Skeletal muscle satellite cell (primary cell): ENCODE measurements around the gene HINT2.

Experiments used
- H3K27me3 ChIP-seq: 2 replicates; pipeline ENCODE4 v1.7.0; 2013; ENCODE audit warnings: low read length; ENCODE audit not compliant: control insufficient read depth, insufficient read depth
- H3K36me3 ChIP-seq: 2 replicates; pipeline ENCODE4 v1.7.0; 2013; ENCODE audit warnings: mild to moderate bottlenecking, control low read depth, low read length; ENCODE audit not compliant: insufficient read depth
- H3K4me1 ChIP-seq: 2 replicates; pipeline ENCODE4 v1.7.0; 2013; ENCODE audit warnings: low read length; ENCODE audit not compliant: control insufficient read depth, insufficient read depth
- H3K4me2 ChIP-seq: 2 replicates; pipeline ENCODE4 v1.7.0; 2013; ENCODE audit warnings: mild to moderate bottlenecking, low read length
- H3K4me3 ChIP-seq: 2 replicates; pipeline ENCODE4 v1.7.0; 2013; ENCODE audit warnings: low read length
- H3K9ac ChIP-seq: 2 replicates; pipeline ENCODE4 v1.7.0; 2013; ENCODE audit warnings: mild to moderate bottlenecking, low read depth, low read length, moderate library complexity
- H3K9me3 ChIP-seq: replicated peaks from 2 replicates; pipeline ENCODE4 v1.7.0; 2013; ENCODE audit warnings: mild to moderate bottlenecking, control low read depth, low read length

HINT2 gene

GRCh38 chr9:35806101-35806500 lies 8.7 kb downstream of the HINT2 start:
- H3K9me3 ChIP-seq: no peaks in the 10 kb centered on the region
- H3K4me3 ChIP-seq: no peak overlapping the region
- peaks cover 2% of the 10 kb centered on the region for H3K4me1 ChIP-seq
- H3K9ac ChIP-seq: no peak overlapping the region
- H3K27me3 ChIP-seq: no peaks in the 10 kb centered on the region
- H3K4me2 ChIP-seq: no peak overlapping the region
- H3K36me3 ChIP-seq: peaks cover 53% of the 10 kb centered on the region

- no peak overlapping the region for H3K4me2 ChIP-seq
- H3K4me3 ChIP-seq: no peak overlapping the region
- no peak overlapping the region for H3K9ac ChIP-seq
- H3K9me3 ChIP-seq: no peaks in the 10 kb centered on the region
- peaks cover 12% of the 10 kb centered on the region for H3K4me1 ChIP-seq
- H3K27me3 ChIP-seq: no peaks in the 10 kb centered on the region
- peaks cover 41% of the 10 kb centered on the region for H3K36me3 ChIP-seq
Observed at GRCh38 chr9:35801328-35802128, 13.3 kb downstream of the HINT2 start.

DNA sequence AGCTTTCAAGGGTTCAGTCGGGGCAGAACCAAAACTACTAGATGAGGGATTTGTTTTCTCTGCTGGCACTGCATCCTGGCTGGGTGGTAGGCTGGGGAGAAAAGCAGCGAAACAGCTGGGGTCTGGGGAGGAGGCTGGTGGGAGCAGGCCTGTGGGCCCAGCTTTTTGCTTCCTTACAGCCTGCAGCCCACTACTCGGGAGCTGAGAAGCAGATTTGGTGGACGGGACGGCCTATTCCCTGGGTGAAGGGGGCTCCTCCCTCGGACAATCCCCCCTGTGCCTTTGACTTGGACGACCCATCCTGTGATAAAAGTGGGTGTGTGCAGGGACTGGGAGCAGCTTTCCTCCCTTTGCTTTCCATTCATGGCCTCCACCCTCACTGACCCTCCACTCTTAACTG lies 14.3 kb downstream of the HINT2 start:
- peaks cover 31% of the 10 kb centered on the region for H3K36me3 ChIP-seq
- H3K27me3 ChIP-seq: no peaks in the 10 kb centered on the region
- H3K9ac ChIP-seq: no peak overlapping the region
- H3K4me2 ChIP-seq: no peak overlapping the region
- H3K4me3 ChIP-seq: no peak overlapping the region
- H3K4me1 ChIP-seq: peaks cover 16% of the 10 kb centered on the region
- no peaks in the 10 kb centered on the region for H3K9me3 ChIP-seq

- Histone ChIP-seq H3K4me1 (peaks cover 33% of the 10 kb centered on the region), H3K4me2 (no peak overlapping the region), H3K4me3 (no peak overlapping the region), H3K36me3 (peaks cover 25% of the 10 kb centered on the region), H3K9ac (no peak overlapping the region), H3K9me3 (no peaks in the 10 kb centered on the region), H3K27me3 (no peaks in the 10 kb centered on the region)
Observed at GRCh38 chr9:35798658-35799374, 16.0 kb downstream of the HINT2 start.

GRCh38 chr9:35797311-35798109 lies 17.3 kb downstream of the HINT2 start:
- Histone ChIP-seq H3K4me3 (no peak overlapping the region), H3K9me3 (no peaks in the 10 kb centered on the region), H3K4me1 (peaks cover 46% of the 10 kb centered on the region), H3K9ac (no peak overlapping the region), H3K36me3 (peaks cover 23% of the 10 kb centered on the region), H3K4me2 (no peak overlapping the region), H3K27me3 (no peaks in the 10 kb centered on the region)

DNA sequence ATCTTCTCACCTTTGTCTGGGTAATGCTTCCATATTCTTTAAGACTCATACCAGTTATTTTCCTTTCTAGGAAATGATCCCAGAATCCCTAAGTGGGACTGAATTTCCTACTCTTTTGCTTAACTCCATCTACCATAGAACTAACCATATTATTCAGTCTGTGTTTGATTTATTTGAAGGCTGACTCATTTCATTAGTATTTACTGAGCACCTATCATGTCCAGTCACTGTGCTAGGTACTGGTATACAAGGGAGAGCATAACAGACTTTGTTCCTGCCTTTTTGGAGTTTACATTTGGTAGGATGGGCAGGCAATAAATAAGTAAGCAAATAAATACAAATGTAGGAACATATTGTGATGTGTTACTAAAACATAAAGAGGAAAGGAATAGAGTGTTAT lies 19.1 kb downstream of the HINT2 start:
- H3K4me2 ChIP-seq: peak overlapping the region; percentile 97
- H3K36me3 ChIP-seq: peaks cover 8% of the 10 kb centered on the region
- no peak overlapping the region for H3K4me3 ChIP-seq
- peaks cover 55% of the 10 kb centered on the region for H3K4me1 ChIP-seq
- H3K9me3 ChIP-seq: no peaks in the 10 kb centered on the region
- no peak overlapping the region for H3K9ac ChIP-seq
- no peaks in the 10 kb centered on the region for H3K27me3 ChIP-seq

- Histone ChIP-seq H3K9me3 (no peaks in the 10 kb centered on the region), H3K4me1 (peaks cover 53% of the 10 kb centered on the region), H3K9ac (peak overlapping the region; percentile 20), H3K4me2 (peak overlapping the region; percentile 97), H3K27me3 (peaks cover 3% of the 10 kb centered on the region), H3K36me3 (no peaks in the 10 kb centered on the region), H3K4me3 (peak overlapping the region; percentile 44)
Observed at GRCh38 chr9:35793461-35793860, 21.4 kb downstream of the HINT2 start.

DNA sequence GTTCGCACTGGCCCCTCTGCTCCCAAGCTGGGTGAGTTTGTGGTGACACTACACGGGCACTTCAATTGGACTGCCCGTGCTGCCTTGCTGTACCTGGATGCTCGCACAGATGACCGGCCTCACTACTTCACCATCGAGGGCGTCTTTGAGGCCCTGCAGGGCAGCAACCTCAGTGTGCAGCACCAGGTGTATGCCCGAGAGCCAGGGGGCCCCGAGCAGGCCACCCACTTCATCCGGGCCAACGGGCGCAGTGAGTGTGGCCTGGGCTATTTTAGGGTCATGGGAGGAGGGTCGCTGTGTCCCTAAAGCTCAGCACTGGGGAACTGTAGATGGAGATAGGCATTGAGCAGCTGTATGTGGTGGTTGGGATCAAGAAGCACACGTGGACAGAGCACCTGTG lies 22.0 kb downstream of the HINT2 start:
- peak overlapping the region; percentile 44 for H3K4me3 ChIP-seq
- no peaks in the 10 kb centered on the region for H3K36me3 ChIP-seq
- peak overlapping the region; percentile 20 for H3K9ac ChIP-seq
- H3K4me1 ChIP-seq: peaks cover 47% of the 10 kb centered on the region
- peaks cover 3% of the 10 kb centered on the region for H3K27me3 ChIP-seq
- peak overlapping the region; percentile 97 for H3K4me2 ChIP-seq
- no peaks in the 10 kb centered on the region for H3K9me3 ChIP-seq

GRCh38 chr9:35792024-35792813 lies 22.6 kb downstream of the HINT2 start:
- Histone ChIP-seq H3K4me3 (peak overlapping the region; percentile 75), H3K9me3 (no peaks in the 10 kb centered on the region), H3K4me2 (peak overlapping the region; percentile 97), H3K4me1 (peaks cover 47% of the 10 kb centered on the region), H3K36me3 (no peaks in the 10 kb centered on the region), H3K27me3 (peaks cover 3% of the 10 kb centered on the region), H3K9ac (peak overlapping the region; percentile 93)

GRCh38 chr9:35791297-35791921 lies 23.4 kb downstream of the HINT2 start, which contains the start of gene NPR2:
TSS of gene NPR2 (plus strand) at chr9:35791591. CDS start at chr9:35792409, 818 bp downstream.
- Histone ChIP-seq H3K4me3 (peak within 1 kb of the TSS; percentile 75), H3K9me3 (no peaks in the 10 kb centered on the region), H3K4me2 (peak within 1 kb of the TSS; percentile 97), H3K9ac (peak within 1 kb of the TSS; percentile 93), H3K36me3 (no peaks in the 10 kb centered on the region), H3K27me3 (peaks cover 5% of the 10 kb centered on the region), H3K4me1 (peaks cover 47% of the 10 kb centered on the region)
